ENCODE data around the gene OSBPL1A. TPM values are rescaled to one million over a fixed set of nuclear protein-coding genes. Genes with fewer than 3 reads are reported as not detected.

Gene OSBPL1A
- total and polyA plus RNA-seq, 2 of the 8 experiments (the other 6 are each of a cell fraction or from before 2014, with no cell fraction given) = 53.2 to 74.9 TPM

GRCh38 chr18:24267878-24268277 is 129.7 kb downstream of the OSBPL1A start:
- H2AFZ ChIP-seq (ENCODE audit: low read length) = no peak overlapping the region
- H3K36me3 ChIP-seq (ENCODE audit: control insufficient read depth in 2 of 4, insufficient read depth in 4 of 4, low read length in 3 of 4) = no peaks in the 10 kb centered on the region
- peaks cover 0 to 62% of the 10 kb centered on the region in 2 experiments; a peak in 3 of 4 replicates for H3K79me2 ChIP-seq (ENCODE audit: control insufficient read depth in 1 of 2, insufficient read depth in 2 of 2, low read length in 2 of 2)
- H3K27me3 ChIP-seq (replicated peaks in 1 of 4; ENCODE audit: control insufficient read depth in 3 of 4, extremely low read depth in 1 of 4, insufficient read depth in 3 of 4, low read length in 3 of 4) = no peaks in the 10 kb centered on the region
- H4K20me1 ChIP-seq (replicated peaks in 1 of 2; ENCODE audit: control insufficient read depth in 1 of 2, insufficient read depth in 2 of 2, low read length in 2 of 2) = peaks cover 0 to 1% of the 10 kb centered on the region in 2 experiments
- FAIRE-seq = no peak
- peaks cover 6% of the 10 kb centered on the region for H3K79me1 ChIP-seq (ENCODE audit: low read depth, low read length)
- no peak overlapping the region for H3K4me3 ChIP-seq (ENCODE audit: extremely low read depth in 1 of 4, insufficient read depth in 2 of 4, low read depth in 3 of 4, low read length in 4 of 4)
- no peak for DNase-seq (ENCODE audit: low read depth in 1 of 2, low spot score in 2 of 2)
- no peak overlapping the region for H3K18ac ChIP-seq (ENCODE audit: extremely low read depth, low read length)
- TF ChIP-seq ASH2L (IDR thresholded peaks at IDR 0.05; ENCODE audit: low read length) = no peak
- TF ChIP-seq FOSL1 (IDR thresholded peaks at IDR 0.05; ENCODE audit: insufficient read depth, low read depth, low read length) = no peak
- no peak for TF ChIP-seq SP4 (IDR thresholded peaks at IDR 0.05; ENCODE audit: low read length)
- TF ChIP-seq, protein P1, sequence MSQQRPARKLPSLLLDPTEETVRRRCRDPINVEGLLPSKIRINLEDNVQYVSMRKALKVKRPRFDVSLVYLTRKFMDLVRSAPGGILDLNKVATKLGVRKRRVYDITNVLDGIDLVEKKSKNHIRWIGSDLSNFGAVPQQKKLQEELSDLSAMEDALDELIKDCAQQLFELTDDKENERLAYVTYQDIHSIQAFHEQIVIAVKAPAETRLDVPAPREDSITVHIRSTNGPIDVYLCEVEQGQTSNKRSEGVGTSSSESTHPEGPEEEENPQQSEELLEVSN (IDR thresholded peaks at IDR 0.05) = no peak
- TF ChIP-seq BCL11A (IDR thresholded peaks at IDR 0.05; ENCODE audit: low read depth in 2 of 2, low read length in 2 of 2) = no peak
- TF ChIP-seq ZNF274 (IDR thresholded peaks at IDR 0.05; ENCODE audit: borderline replicate concordance, extremely low read depth, low read length) = no peak
- TF ChIP-seq USF2 (IDR thresholded peaks at IDR 0.05; ENCODE audit: low read length) = no peak
- H2BK120ac ChIP-seq (replicated peaks; ENCODE audit: low read depth, low read length) = no peak overlapping the region
- H3K9ac ChIP-seq (replicated peaks in 1 of 4; ENCODE audit: extremely low read depth in 1 of 4, low read depth in 3 of 4, low read length in 3 of 4) = no peak overlapping the region
- no peak overlapping the region for H4K8ac ChIP-seq (ENCODE audit: extremely low read depth, insufficient read depth, low read length)
- no peak overlapping the region for H2BK20ac ChIP-seq (ENCODE audit: low read length)
- no peak overlapping the region for H2AK5ac ChIP-seq (ENCODE audit: low read depth, low read length)
- no peak overlapping the region for H2BK12ac ChIP-seq (ENCODE audit: low read depth, low read length)
- peaks cover 3 to 17% (median 10%) of the 10 kb centered on the region in 4 experiments; a peak in 5 of 7 replicates for H3K4me1 ChIP-seq (replicated peaks in 1 of 4; ENCODE audit: control insufficient read depth in 3 of 4, insufficient read depth in 4 of 4, low read length in 3 of 4)
- CTCF ChIA-PET (ENCODE audit: partially characterized antibody) = interaction anchor here (0.8 to 1.6 kb wide), 4 partner anchors 8 to 91 kb away, joined by 3 to 7 read pairs (median 4); no protein-coding TSS in a partner anchor
- no peak overlapping the region for H2BK5ac ChIP-seq (ENCODE audit: low read depth, low read length)
- POLR2A ChIA-PET (ENCODE audit: partially characterized antibody) = interaction anchor here (0.6 to 2.0 kb wide), 3 partner anchors 9 to 129 kb away, joined by 3 to 9 read pairs (median 4); partner anchors contain the start of gene CABYR
- H4K5ac ChIP-seq (ENCODE audit: insufficient read length, low read depth, low read length) = no peak overlapping the region
- no peak overlapping the region for H3K23ac ChIP-seq (ENCODE audit: insufficient read length)
- no peak overlapping the region for H3K4me2 ChIP-seq (ENCODE audit: insufficient read depth in 1 of 2, low read depth in 2 of 2, low read length in 2 of 2)
- H3K23me2 ChIP-seq (ENCODE audit: low read depth, low read length) = peaks cover 9% of the 10 kb centered on the region
- no peak overlapping the region for H3K4ac ChIP-seq (replicated peaks; ENCODE audit: insufficient read length, low read depth, low read length)
- WGBS, 2 experiments (ENCODE audit: extremely low coverage in 1 of 2, insufficient coverage in 1 of 2, insufficient read length in 1 of 2, insufficient replicate concordance in 2 of 2, low coverage in 1 of 2, low lambda C conversion rate in 2 of 2, missing lambda C conversion rate in 1 of 2) = 69% methylated on average over 1 of the region's 1 CpG; no CpG with 5 or more reads in 1 of the 2 experiments
- no peak overlapping the region for H3K27ac ChIP-seq (ENCODE audit: low read depth, low read length)
- no peaks in the 10 kb centered on the region for H3K9me3 ChIP-seq (ENCODE audit: insufficient read depth in 2 of 2, low read depth in 1 of 2, low read length in 1 of 2)
- H3K14ac ChIP-seq (ENCODE audit: insufficient read length) = no peak overlapping the region
- no peak overlapping the region for H4K91ac ChIP-seq (replicated peaks; ENCODE audit: insufficient read length, low read length)
- no peak overlapping the region for H2BK15ac ChIP-seq (ENCODE audit: low read length)
- H3K56ac ChIP-seq (replicated peaks; ENCODE audit: insufficient read length, low read depth, low read length) = no peak overlapping the region
